Osteoblast (primary cell): ENCODE data around the gene MGAT4C. TPM values are rescaled to one million over a fixed set of nuclear protein-coding genes. Genes with fewer than 3 reads are reported as not detected.
A peak's percentile ranks its signal among the peaks of the same experiment; 100 is the strongest.

Experiments
- DNase-seq: peaks from one replicate; pipeline ENCODE4 v3.0.0; 2011; ENCODE audit warnings: low spot score, mixed read lengths; ENCODE audit not compliant: insufficient read length; ENCODE audit errors: missing footprints
- H2AFZ ChIP-seq: 2 replicates; pipeline ENCODE4 v1.6.0; 2011; ENCODE audit warnings: mild to moderate bottlenecking, low read length
- H3K27ac ChIP-seq: 2 replicates; pipeline ENCODE4 v1.5.1; 2011; ENCODE audit warnings: mild to moderate bottlenecking, low read depth, low read length, moderate library complexity
- H3K27me3 ChIP-seq: 2 replicates; pipeline ENCODE4 v1.6.0; 2012; ENCODE audit warnings: mild to moderate bottlenecking, control low read depth, inconsistent platforms, low read length, moderate library complexity; ENCODE audit not compliant: insufficient read depth
- H3K36me3 ChIP-seq: 2 replicates; pipeline ENCODE4 v1.5.1; 2011; ENCODE audit warnings: mild to moderate bottlenecking, low read length, control low read depth, moderate library complexity; ENCODE audit not compliant: insufficient read depth
- H3K4me1 ChIP-seq: 2 replicates; pipeline ENCODE4 v1.5.1; 2011; ENCODE audit warnings: mild to moderate bottlenecking, low read length, control low read depth, moderate library complexity; ENCODE audit not compliant: insufficient read depth
- H3K4me2 ChIP-seq: 2 replicates; pipeline ENCODE4 v1.6.0; 2011; ENCODE audit warnings: mild to moderate bottlenecking, low read length; ENCODE audit not compliant: insufficient read depth
- H3K4me3 ChIP-seq: fragments of 200-600 bp; sonication (generic); 3 replicates; pipeline ENCODE4 v1.5.1; 2012; ENCODE audit warnings: mild to moderate bottlenecking, low read length, inconsistent platforms; ENCODE audit not compliant: insufficient read depth
- H3K79me2 ChIP-seq: 2 replicates; pipeline ENCODE4 v1.6.0; 2012; ENCODE audit warnings: mild to moderate bottlenecking, low read length, control low read depth, inconsistent platforms; ENCODE audit not compliant: insufficient read depth
- H3K9me3 ChIP-seq: 2 replicates; pipeline ENCODE4 v1.5.1; 2011; ENCODE audit warnings: low read depth, low read length, control low read depth
- H4K20me1 ChIP-seq: 2 replicates; pipeline ENCODE4 v1.6.0; 2012; ENCODE audit warnings: mild to moderate bottlenecking, low read length, control low read depth; ENCODE audit not compliant: insufficient read depth
- CTCF ChIP-seq: IDR thresholded peaks from 2 replicates; pipeline ENCODE4 v1.5.1; 2011; ENCODE audit warnings: mild to moderate bottlenecking, low read depth, low read length, moderate library complexity; ENCODE audit errors: extremely low read depth
- total RNA-seq: library from RNA; depleted of rRNA; stranded (reverse); fragments of >200 nt; gene quantifications from 2 replicates; pipeline ENCODE4 v1.2.3, GENCODE V29; 2012

Gene MGAT4C
- total RNA-seq, 1 donor, result not detected

GRCh38 chr12:85951823-85952222, 304.4 kb downstream of the MGAT4C start:
- Histone ChIP-seq H3K79me2 (no peaks in the 10 kb centered on the region), H3K4me2 (no peak overlapping the region), H3K9me3 (no peaks in the 10 kb centered on the region), H3K27me3 (peaks cover 2% of the 10 kb centered on the region), H4K20me1 (no peaks in the 10 kb centered on the region), H3K36me3 (no peaks in the 10 kb centered on the region), H2AFZ (no peak overlapping the region), H3K4me1 (no peaks in the 10 kb centered on the region), H3K4me3 (no peak overlapping the region), H3K27ac (no peak overlapping the region)
- peak; percentile 48 for TF ChIP-seq CTCF
- DNase-seq, result no peak

- Histone ChIP-seq H3K27me3 (peaks cover 2% of the 10 kb centered on the region), H2AFZ (no peak overlapping the region), H3K4me2 (no peak overlapping the region), H3K79me2 (no peaks in the 10 kb centered on the region), H3K4me1 (no peaks in the 10 kb centered on the region), H3K27ac (no peak overlapping the region), H3K36me3 (no peaks in the 10 kb centered on the region), H3K9me3 (no peaks in the 10 kb centered on the region), H3K4me3 (no peak overlapping the region), H4K20me1 (no peaks in the 10 kb centered on the region)
- no peak for TF ChIP-seq CTCF
- DNase-seq, result no peak
These were observed 306.9 kb downstream of the MGAT4C start for GRCh38 chr12:85949253-85949652.

- peaks cover 2% of the 10 kb centered on the region for H3K27me3 ChIP-seq
- no peaks in the 10 kb centered on the region for H3K4me1 ChIP-seq
- TF ChIP-seq CTCF, result no peak
- no peak overlapping the region for H3K4me2 ChIP-seq
- H3K79me2 ChIP-seq, result no peaks in the 10 kb centered on the region
- H3K4me3 ChIP-seq, result no peak overlapping the region
- peak; percentile 5 for DNase-seq
- no peaks in the 10 kb centered on the region for H4K20me1 ChIP-seq
- H3K27ac ChIP-seq, result no peak overlapping the region
- no peaks in the 10 kb centered on the region for H3K9me3 ChIP-seq
- no peak overlapping the region for H2AFZ ChIP-seq
- H3K36me3 ChIP-seq, result no peaks in the 10 kb centered on the region
These were observed 307.9 kb downstream of the MGAT4C start for GRCh38 chr12:85948340-85948739.

GRCh38 chr12:85947286-85947685, 308.9 kb downstream of the MGAT4C start:
- no peaks in the 10 kb centered on the region for H3K36me3 ChIP-seq
- no peak overlapping the region for H2AFZ ChIP-seq
- H3K27ac ChIP-seq, result no peak overlapping the region
- H3K4me2 ChIP-seq, result no peak overlapping the region
- no peaks in the 10 kb centered on the region for H3K9me3 ChIP-seq
- H3K27me3 ChIP-seq, result peaks cover 2% of the 10 kb centered on the region
- no peak overlapping the region for H3K4me3 ChIP-seq
- no peak for DNase-seq
- TF ChIP-seq CTCF, result no peak
- no peaks in the 10 kb centered on the region for H3K79me2 ChIP-seq
- H4K20me1 ChIP-seq, result no peaks in the 10 kb centered on the region
- H3K4me1 ChIP-seq, result no peaks in the 10 kb centered on the region
